Kidney tubule cell (primary cell): ENCODE data around the gene OR2T6.
"Not testable (repeated sequence)": the region's sequence is repeated elsewhere in the genome, so short reads cannot be mapped to it uniquely, and the experiment has no call there.

Experiments
- DNase-seq: peaks from one replicate; pipeline ENCODE4 v3.0.0-alpha.2; 2018; ENCODE audit warnings: low spot score

Gene OR2T6

GRCh38 chr1:248433811-248434415, 58.4 kb downstream of the OR2T6 start:
- not testable (repeated sequence) for DNase-seq

- DNase-seq: not testable (repeated sequence)
Observed at GRCh38 chr1:248434913-248435312, 59.4 kb downstream of the OR2T6 start.

- not testable (repeated sequence) for DNase-seq
Observed at GRCh38 chr1:248436303-248436702, 60.8 kb downstream of the OR2T6 start.

GRCh38 chr1:248438668-248439067, 63.1 kb downstream of the OR2T6 start:
- not testable (repeated sequence) for DNase-seq

GRCh38 chr1:248439283-248439682, 63.7 kb downstream of the OR2T6 start:
- not testable (repeated sequence) for DNase-seq
